ENCODE results near the gene DKK3. TPM values are rescaled to one million over a fixed set of nuclear protein-coding genes. Genes with fewer than 3 reads are reported as not detected.

Gene DKK3
- total RNA-seq, 1 donor from 2014 or later, result 307 TPM

GRCh38 chr11:11978792-11979487 is 29.5 kb downstream of the DKK3 start:
- no peaks in the 10 kb centered on the region for H3K27me3 ChIP-seq (ENCODE audit: insufficient read depth, low read length)
- H3K4me1 ChIP-seq (ENCODE audit: insufficient read depth, low read length), result peaks cover 75% of the 10 kb centered on the region
- peaks cover 7% of the 10 kb centered on the region for H3K9me3 ChIP-seq (ENCODE audit: insufficient read depth, low read depth, low read length)
- peak overlapping the region; percentile 65 for H3K9ac ChIP-seq (ENCODE audit: low read length)
- Mint-ChIP-seq H3K27me3 (ENCODE audit: low read depth, unreplicated experiment) (no peaks in the 10 kb centered on the region), H3K27ac (ENCODE audit: unreplicated experiment) (peak overlapping the region; percentile 98), H3K4me1 (ENCODE audit: low read depth, unreplicated experiment) (peaks cover 62% of the 10 kb centered on the region), H3K9me3 (ENCODE audit: unreplicated experiment) (peaks cover 4% of the 10 kb centered on the region), H3K36me3 (ENCODE audit: low read depth, unreplicated experiment) (peaks cover 43% of the 10 kb centered on the region), H3K4me3 (ENCODE audit: unreplicated experiment) (no peak overlapping the region)
- H3K27ac ChIP-seq (ENCODE audit: low read depth, low read length), result peak overlapping the region; percentile 85
- TF ChIP-seq CTCF (IDR thresholded peaks at IDR 0.05; ENCODE audit: insufficient read depth, low read depth, low read length) (no peak), EZH2 (IDR thresholded peaks at IDR 0.05; ENCODE audit: insufficient read depth, low read length) (no peak)
- peak overlapping the region; percentile 42 for H3K4me2 ChIP-seq (ENCODE audit: low read length)
- H4K20me1 ChIP-seq (ENCODE audit: insufficient read depth, low read length), result no peaks in the 10 kb centered on the region
- H3K79me2 ChIP-seq (ENCODE audit: insufficient read depth, low read length), result peaks cover 12% of the 10 kb centered on the region
- FAIRE-seq (no peak), DNase-seq (ENCODE audit: low read depth) (peak; percentile 69)
- H3K36me3 ChIP-seq (ENCODE audit: insufficient read depth, low read length), result no peaks in the 10 kb centered on the region
- peak overlapping the region; percentile 39 for H2AFZ ChIP-seq (ENCODE audit: low read depth, low read length)
- no peak overlapping the region for H3K4me3 ChIP-seq (ENCODE audit: insufficient read depth, low read depth, low read length)

- H3K36me3 Mint-ChIP-seq (ENCODE audit: low read depth, unreplicated experiment), result peaks cover 42% of the 10 kb centered on the region
- Histone ChIP-seq H3K27ac (ENCODE audit: low read depth, low read length) (peak overlapping the region; percentile 85), H3K4me3 (ENCODE audit: insufficient read depth, low read depth, low read length) (no peak overlapping the region), H2AFZ (ENCODE audit: low read depth, low read length) (no peak overlapping the region), H3K4me2 (ENCODE audit: low read length) (no peak overlapping the region), H3K79me2 (ENCODE audit: insufficient read depth, low read length) (peaks cover 12% of the 10 kb centered on the region), H4K20me1 (ENCODE audit: insufficient read depth, low read length) (no peaks in the 10 kb centered on the region), H3K9me3 (ENCODE audit: insufficient read depth, low read depth, low read length) (peaks cover 7% of the 10 kb centered on the region), H3K27me3 (ENCODE audit: insufficient read depth, low read length) (no peaks in the 10 kb centered on the region), H3K4me1 (ENCODE audit: insufficient read depth, low read length) (peaks cover 75% of the 10 kb centered on the region), H3K9ac (ENCODE audit: low read length) (no peak overlapping the region), H3K36me3 (ENCODE audit: insufficient read depth, low read length) (no peaks in the 10 kb centered on the region)
- TF ChIP-seq EZH2 (IDR thresholded peaks at IDR 0.05; ENCODE audit: insufficient read depth, low read length), result no peak
- FAIRE-seq, result no peak
- H3K9me3 Mint-ChIP-seq (ENCODE audit: unreplicated experiment), result peaks cover 4% of the 10 kb centered on the region
- H3K27me3 Mint-ChIP-seq (ENCODE audit: low read depth, unreplicated experiment), result no peaks in the 10 kb centered on the region
- no peak overlapping the region for H3K4me3 Mint-ChIP-seq (ENCODE audit: unreplicated experiment)
- H3K4me1 Mint-ChIP-seq (ENCODE audit: low read depth, unreplicated experiment), result peaks cover 67% of the 10 kb centered on the region
- DNase-seq (ENCODE audit: low read depth), result no peak
- peak overlapping the region; percentile 99 for H3K27ac Mint-ChIP-seq (ENCODE audit: unreplicated experiment)
Observed at GRCh38 chr11:11978098-11978637, 30.3 kb downstream of the DKK3 start.

- FAIRE-seq, result peak; percentile 99
- DNase-seq (ENCODE audit: low read depth), result peak; percentile 95
- Histone ChIP-seq H3K36me3 (ENCODE audit: insufficient read depth, low read length) (no peaks in the 10 kb centered on the region), H3K4me1 (ENCODE audit: insufficient read depth, low read length) (peaks cover 74% of the 10 kb centered on the region), H3K9me3 (ENCODE audit: insufficient read depth, low read depth, low read length) (peaks cover 7% of the 10 kb centered on the region), H3K4me3 (ENCODE audit: insufficient read depth, low read depth, low read length) (no peak overlapping the region), H2AFZ (ENCODE audit: low read depth, low read length) (no peak overlapping the region), H3K27ac (ENCODE audit: low read depth, low read length) (peak overlapping the region; percentile 85), H3K79me2 (ENCODE audit: insufficient read depth, low read length) (peaks cover 14% of the 10 kb centered on the region), H3K9ac (ENCODE audit: low read length) (peak overlapping the region; percentile 75), H3K4me2 (ENCODE audit: low read length) (peak overlapping the region; percentile 68), H3K27me3 (ENCODE audit: insufficient read depth, low read length) (no peaks in the 10 kb centered on the region), H4K20me1 (ENCODE audit: insufficient read depth, low read length) (no peaks in the 10 kb centered on the region)
- Mint-ChIP-seq H3K4me1 (ENCODE audit: low read depth, unreplicated experiment) (peaks cover 70% of the 10 kb centered on the region), H3K4me3 (ENCODE audit: unreplicated experiment) (peak overlapping the region; percentile 68), H3K27ac (ENCODE audit: unreplicated experiment) (peak overlapping the region; percentile 99), H3K27me3 (ENCODE audit: low read depth, unreplicated experiment) (no peaks in the 10 kb centered on the region), H3K36me3 (ENCODE audit: low read depth, unreplicated experiment) (peaks cover 39% of the 10 kb centered on the region), H3K9me3 (ENCODE audit: unreplicated experiment) (peaks cover 4% of the 10 kb centered on the region)
- no peak for TF ChIP-seq EZH2 (IDR thresholded peaks at IDR 0.05; ENCODE audit: insufficient read depth, low read length)
- TF ChIP-seq CTCF (IDR thresholded peaks at IDR 0.05; ENCODE audit: insufficient read depth, low read depth, low read length), result no peak
Observed at GRCh38 chr11:11977206-11977938, 31.1 kb downstream of the DKK3 start.
